Measurements from ENCODE around the gene DQX1.

DNA sequence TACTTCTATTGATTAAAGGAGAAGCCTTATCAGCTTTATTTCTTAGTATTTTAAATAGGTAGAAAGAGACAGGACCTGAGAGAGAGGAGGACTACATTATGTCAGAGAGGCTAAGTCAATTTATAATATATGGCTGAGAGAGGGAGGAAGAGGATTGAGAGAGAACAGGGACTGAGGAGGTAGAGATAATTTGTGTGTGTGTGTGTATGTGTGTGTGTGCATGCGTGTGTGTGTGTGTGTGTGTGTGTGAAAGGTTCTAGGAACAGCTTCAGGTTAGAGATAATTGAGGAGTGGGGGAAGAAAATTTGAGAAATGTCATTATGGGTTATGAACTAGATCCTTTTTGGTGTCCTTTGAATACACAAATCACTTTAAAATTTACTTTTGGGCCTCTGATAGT lies 43.7 kb upstream of the DQX1 start:
- TF ChIP-seq, protein P1, sequence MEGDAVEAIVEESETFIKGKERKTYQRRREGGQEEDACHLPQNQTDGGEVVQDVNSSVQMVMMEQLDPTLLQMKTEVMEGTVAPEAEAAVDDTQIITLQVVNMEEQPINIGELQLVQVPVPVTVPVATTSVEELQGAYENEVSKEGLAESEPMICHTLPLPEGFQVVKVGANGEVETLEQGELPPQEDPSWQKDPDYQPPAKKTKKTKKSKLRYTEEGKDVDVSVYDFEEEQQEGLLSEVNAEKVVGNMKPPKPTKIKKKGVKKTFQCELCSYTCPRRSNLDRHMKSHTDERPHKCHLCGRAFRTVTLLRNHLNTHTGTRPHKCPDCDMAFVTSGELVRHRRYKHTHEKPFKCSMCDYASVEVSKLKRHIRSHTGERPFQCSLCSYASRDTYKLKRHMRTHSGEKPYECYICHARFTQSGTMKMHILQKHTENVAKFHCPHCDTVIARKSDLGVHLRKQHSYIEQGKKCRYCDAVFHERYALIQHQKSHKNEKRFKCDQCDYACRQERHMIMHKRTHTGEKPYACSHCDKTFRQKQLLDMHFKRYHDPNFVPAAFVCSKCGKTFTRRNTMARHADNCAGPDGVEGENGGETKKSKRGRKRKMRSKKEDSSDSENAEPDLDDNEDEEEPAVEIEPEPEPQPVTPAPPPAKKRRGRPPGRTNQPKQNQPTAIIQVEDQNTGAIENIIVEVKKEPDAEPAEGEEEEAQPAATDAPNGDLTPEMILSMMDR (conservative IDR thresholded peaks at IDR 0.05 in 1 of 2, IDR thresholded peaks at IDR 0.05 in 1 of 2; ENCODE audit: extremely low read depth in 1 of 2, insufficient read depth in 1 of 2, low read depth in 1 of 2, low read length in 2 of 2): no peak
- no peak for TF ChIP-seq EZH2 (IDR thresholded peaks at IDR 0.05; ENCODE audit: borderline replicate concordance, low read length)

Measured in mammary epithelial cell (primary cell).